G401 (cell line): ENCODE results near the gene ECSCR. TPM values are rescaled to one million over a fixed set of nuclear protein-coding genes. Genes with fewer than 3 reads are reported as not detected.
"Not testable (repeated sequence)": the region's sequence is repeated elsewhere in the genome, so short reads cannot be mapped to it uniquely, and the experiment has no call there.

Source experiments
- DNase-seq: peaks from one replicate; pipeline ENCODE4 v3.0.0-alpha.2; 2015; ENCODE audit warnings: low spot score
- in situ Hi-C: cut with HindIII; loops from 2 replicates; pipeline ENCODE4 v1.10.0; 2016; ENCODE audit warnings: low sequenced_read_pairs, mixed read lengths
- total RNA-seq: library from RNA; depleted of rRNA; stranded (reverse); fragments of >200 nt; shearing (Covaris generic); gene quantifications from 2 replicates; pipeline ENCODE4 v1.2.3, GENCODE V29; 2014

The ECSCR gene
- total RNA-seq, 1 experiment from 2014 or later, result 6.3 TPM

GRCh38 chr5:139417214-139417613, 45.3 kb downstream of the ECSCR start:
- in situ Hi-C loops, result no loop called here
- DNase-seq, result peak; percentile 13

GRCh38 chr5:139416651-139417050, 45.9 kb downstream of the ECSCR start:
- in situ Hi-C loops, result no loop called here
- DNase-seq, result no peak

- DNase-seq, result no peak
- in situ Hi-C loops, result no loop called here
Observed at GRCh38 chr5:139415869-139416268, 46.7 kb downstream of the ECSCR start.

GRCh38 chr5:139415221-139415861, 47.2 kb downstream of the ECSCR start:
- in situ Hi-C loops, result no loop called here
- peak; percentile 80 for DNase-seq

GRCh38 chr5:139414581-139415130, 47.9 kb downstream of the ECSCR start:
- in situ Hi-C loops, result no loop called here
- DNase-seq, result no peak

GRCh38 chr5:139413963-139414362, 48.6 kb downstream of the ECSCR start:
- no peak for DNase-seq
- in situ Hi-C loops, result no loop called here

GRCh38 chr5:139413153-139413552, 49.4 kb downstream of the ECSCR start:
- peak; percentile 15 for DNase-seq
- in situ Hi-C loops, result no loop called here

GRCh38 chr5:139410993-139411828, 51.3 kb downstream of the ECSCR start:
- in situ Hi-C loops, result no loop called here
- DNase-seq, result no peak

GRCh38 chr5:139410121-139410992, 52.2 kb downstream of the ECSCR start:
- no peak for DNase-seq

GRCh38 chr5:139409116-139409515, 53.4 kb downstream of the ECSCR start:
- DNase-seq, in situ Hi-C loops: not testable (repeated sequence)

More at GRCh38 chr5:139410121-139410992, 52.2 kb downstream of the ECSCR start:
- in situ Hi-C loops, result no loop called here

- in situ Hi-C loops, result no loop called here
- no peak for DNase-seq
Observed at GRCh38 chr5:139408191-139408590, 54.4 kb downstream of the ECSCR start.

GRCh38 chr5:139407517-139407916, 55.0 kb downstream of the ECSCR start:
- DNase-seq, result no peak
- in situ Hi-C loops, result no loop called here

GRCh38 chr5:139406963-139407362, 55.6 kb downstream of the ECSCR start:
- DNase-seq, result no peak
- in situ Hi-C loops, result no loop called here

GRCh38 chr5:139404484-139404840, 58.1 kb downstream of the ECSCR start:
- no peak for DNase-seq
- in situ Hi-C loops, result no loop called here

- in situ Hi-C loops, result no loop called here
- DNase-seq, result peak; percentile 98
Observed at GRCh38 chr5:139403787-139404483, 58.6 kb downstream of the ECSCR start, which contains the start of gene SPATA24. SPATA24 (minus strand) TSS chr5:139404089; CDS start chr5:139404060, 29 bp downstream.

- in situ Hi-C loops, result no loop called here
- no peak for DNase-seq
Observed at GRCh38 chr5:139403418-139403786, 59.1 kb downstream of the ECSCR start.

- in situ Hi-C loops, result no loop called here
- no peak for DNase-seq
Observed at GRCh38 chr5:139402561-139403158, 59.9 kb downstream of the ECSCR start.

- in situ Hi-C loops, result no loop called here
- DNase-seq, result no peak
Observed at GRCh38 chr5:139401546-139401945, 61.0 kb downstream of the ECSCR start.
